NCI-H2196 (cell line): ENCODE results near the gene SDK2.

Experiments
- DNase-seq: peaks from one replicate; lab custom pipeline; 2025; ENCODE audit not compliant: unreplicated experiment; lab: John Stamatoyannopoulos, UW

SDK2 gene

DNA sequence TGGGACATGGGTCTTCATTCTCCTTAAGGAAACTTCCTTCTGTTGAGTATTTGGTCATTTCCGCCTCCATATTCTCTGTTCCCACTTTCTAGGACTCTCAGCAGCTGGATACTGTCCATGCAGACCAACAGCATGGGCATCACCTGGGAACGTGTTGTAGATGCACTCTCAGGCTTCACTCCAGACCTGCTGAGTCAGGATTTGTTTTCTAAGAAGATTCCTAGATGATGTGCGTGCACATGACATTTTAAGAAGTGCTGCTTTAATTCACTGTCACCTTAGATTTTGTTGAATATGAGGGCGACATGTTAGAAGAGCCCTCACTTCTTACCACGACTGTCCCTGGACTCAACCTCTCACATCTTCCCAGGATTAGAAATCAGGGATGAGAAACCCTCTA is 10.0 kb upstream of the SDK2 start:
- DNase-seq, result no peak

- no peak for DNase-seq
These were observed 9.6 kb upstream of the SDK2 start for GRCh38 chr17:73653810-73654209.

DNA sequence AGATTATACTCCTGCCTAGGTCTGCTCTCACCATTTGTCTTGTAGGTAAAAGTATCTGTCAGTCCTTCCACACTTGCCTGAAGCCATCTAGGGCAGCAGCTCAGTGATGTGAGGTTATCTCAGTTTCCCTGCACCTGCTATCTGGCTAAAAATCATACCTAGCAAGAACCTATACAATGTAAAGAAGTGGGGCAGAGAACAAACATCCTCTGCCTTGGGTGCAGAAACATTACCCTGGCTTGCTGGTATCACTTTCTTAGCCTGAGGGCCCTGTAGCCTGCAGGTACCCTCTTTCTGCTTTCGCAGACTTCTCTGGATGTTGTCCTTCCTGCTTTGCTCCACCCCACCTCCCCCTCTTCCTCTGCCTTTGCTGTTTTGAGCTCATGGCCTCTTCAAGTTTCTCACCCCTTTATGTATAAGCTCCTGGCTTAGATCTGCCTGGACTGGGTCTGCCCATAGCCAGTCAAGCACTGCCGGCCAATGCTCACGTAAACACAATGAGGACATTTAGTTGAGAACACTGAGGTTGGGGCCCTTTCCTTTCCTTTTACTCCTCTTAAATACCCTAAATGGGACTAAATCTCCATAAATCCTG is 8.7 kb upstream of the SDK2 start:
- no peak for DNase-seq

DNA sequence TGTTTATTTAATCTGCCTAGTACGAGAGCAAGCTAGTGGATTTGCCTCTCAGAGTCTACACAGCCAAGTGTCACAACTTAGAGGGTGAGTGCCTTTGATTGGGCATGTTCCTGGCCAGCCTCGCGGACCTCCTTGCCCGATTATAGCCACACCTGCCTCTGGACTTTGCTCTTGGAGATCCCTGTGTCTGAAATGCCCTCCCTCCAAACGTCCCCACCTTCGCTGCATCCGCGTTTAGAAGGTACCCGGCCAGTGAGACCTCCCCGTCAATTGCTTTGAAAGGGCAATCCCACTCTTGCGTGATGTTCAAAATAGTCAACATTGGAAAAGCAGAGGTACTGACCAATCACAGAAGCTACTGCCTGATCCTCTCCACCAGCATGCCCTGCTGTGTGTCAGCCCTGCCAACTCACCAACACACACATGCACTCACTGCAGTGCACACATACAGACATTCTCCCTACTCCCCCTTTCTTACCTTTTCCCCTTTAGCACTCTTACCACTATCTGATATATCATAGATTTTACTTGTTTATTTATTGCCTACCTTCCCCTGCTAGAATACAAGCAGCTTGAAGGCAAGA is 6.5 kb upstream of the SDK2 start:
- DNase-seq, result no peak

DNA sequence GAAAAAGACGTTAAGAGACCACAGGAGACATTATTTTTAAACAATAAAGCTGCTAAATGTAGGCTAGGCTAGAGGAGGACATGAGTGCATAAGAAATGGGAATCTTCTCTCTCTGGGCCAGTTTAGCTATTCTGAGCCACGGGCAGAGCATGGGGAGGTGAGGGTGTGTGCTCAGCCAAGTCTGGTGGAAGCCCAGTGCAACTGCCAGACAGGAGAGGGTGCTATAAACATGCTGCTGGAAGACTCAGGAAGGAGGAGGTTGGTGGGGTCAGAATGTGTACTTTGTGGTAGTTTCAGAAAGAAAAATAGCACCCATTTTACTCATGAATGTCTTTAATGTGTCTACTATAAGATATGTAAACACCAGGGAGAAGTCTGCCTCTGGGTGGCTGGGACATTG is 5.9 kb upstream of the SDK2 start:
- peak; percentile 29 for DNase-seq

DNA sequence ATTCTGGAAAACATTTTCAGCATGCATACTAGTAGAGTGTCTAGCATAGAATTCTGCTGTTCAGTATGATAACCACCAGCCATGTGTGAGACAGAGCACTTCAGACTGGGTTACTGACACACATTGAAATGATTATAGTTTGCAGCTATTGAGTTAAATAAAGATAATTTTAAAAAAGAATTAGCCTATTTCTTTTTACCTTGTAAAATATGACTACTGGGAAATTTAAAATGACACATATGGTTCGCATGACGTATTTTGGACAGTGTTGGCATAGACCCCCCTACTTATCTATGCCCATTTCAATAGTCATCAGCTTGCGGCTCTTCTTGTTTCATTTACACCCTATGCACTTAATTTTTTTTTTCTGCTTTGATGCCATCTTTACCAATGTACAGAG is 4.7 kb upstream of the SDK2 start:
- DNase-seq, result no peak

DNA sequence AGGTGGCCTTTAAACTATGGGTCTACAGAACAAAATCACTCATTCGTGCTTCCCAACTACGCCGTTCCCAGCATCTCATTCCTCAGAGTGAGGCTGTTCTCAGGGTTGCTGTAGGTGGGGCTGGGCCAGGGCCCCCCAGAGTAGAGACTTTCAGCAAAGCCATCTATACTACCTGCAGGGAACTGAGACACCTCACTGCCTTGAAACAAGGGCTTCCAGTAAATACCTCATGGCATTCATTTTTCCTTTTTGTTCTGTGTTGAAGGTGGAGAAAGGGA is 4.2 kb upstream of the SDK2 start:
- DNase-seq, result no peak

- no peak for DNase-seq
These were observed 3.7 kb upstream of the SDK2 start for GRCh38 chr17:73647772-73648542.

GRCh38 chr17:73647301-73647695 is 3.1 kb upstream of the SDK2 start:
- DNase-seq, result no peak

- DNase-seq, result no peak
These were observed 2.4 kb upstream of the SDK2 start for GRCh38 chr17:73646409-73647300.

DNA sequence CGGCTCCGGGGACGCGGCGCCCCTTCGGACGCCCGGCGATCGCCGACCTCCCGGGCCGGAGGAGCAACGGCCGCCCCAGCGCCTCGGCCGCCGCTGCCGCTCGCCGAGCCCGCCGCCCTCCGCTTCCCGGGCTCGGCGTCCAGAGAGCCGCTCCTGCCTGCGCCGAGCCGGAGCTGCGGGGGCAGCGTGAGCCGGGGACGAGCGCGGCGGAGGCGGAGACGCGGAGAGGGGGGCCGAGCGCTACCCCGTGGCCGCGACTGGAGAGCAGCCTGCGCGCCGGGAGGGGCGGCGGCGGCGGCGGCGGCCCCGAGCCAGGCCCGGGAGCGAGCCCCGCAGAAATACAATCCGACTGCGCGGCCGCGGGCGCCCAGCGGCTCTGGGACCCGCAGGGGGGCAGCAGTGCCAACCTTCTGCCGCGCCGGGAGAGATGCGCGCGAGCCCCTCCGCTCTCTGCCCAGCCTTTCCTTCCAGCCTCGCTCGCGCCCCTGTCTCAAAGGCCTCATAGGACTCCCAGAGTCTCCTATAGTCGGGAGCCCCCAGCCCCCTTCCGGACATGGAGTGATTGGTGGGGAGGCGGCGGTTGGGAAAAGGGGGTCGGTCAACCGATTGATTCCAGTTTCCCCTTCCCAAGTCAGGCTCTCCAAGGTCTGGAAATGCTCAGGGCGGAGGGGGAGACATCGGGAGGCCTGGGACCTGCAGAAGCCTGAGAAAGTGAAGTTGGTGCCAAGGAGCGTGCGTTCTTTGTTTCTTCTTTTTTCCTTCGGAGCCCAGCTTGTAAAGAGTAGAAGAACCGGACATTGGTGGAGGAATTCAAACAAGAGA is 1.0 kb upstream of the SDK2 start:
- DNase-seq, result peak; percentile 83

DNA sequence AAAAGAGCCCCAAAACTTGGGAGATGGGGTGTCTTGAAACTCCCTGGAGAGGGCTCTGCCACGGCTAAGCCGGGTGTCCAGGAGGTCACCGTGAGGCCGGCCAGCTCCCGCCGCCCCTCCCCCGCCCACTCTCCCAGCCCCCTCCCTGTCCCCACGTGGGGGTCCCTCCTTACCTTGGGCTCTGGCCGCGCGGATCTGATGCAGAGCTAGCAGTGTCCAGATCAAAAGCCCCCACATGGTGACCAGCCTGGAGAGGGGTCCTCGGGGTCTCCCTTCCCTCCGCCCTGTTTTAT is 447 bp downstream of the SDK2 start:
- DNase-seq, result no peak

- DNase-seq, result peak; percentile 42
These were observed 1.0 kb downstream of the SDK2 start for GRCh38 chr17:73643001-73643851.

GRCh38 chr17:73642659-73643000 is 1.6 kb downstream of the SDK2 start:
- DNase-seq, result no peak

GRCh38 chr17:73641826-73642600 is 2.2 kb downstream of the SDK2 start:
- no peak for DNase-seq

DNA sequence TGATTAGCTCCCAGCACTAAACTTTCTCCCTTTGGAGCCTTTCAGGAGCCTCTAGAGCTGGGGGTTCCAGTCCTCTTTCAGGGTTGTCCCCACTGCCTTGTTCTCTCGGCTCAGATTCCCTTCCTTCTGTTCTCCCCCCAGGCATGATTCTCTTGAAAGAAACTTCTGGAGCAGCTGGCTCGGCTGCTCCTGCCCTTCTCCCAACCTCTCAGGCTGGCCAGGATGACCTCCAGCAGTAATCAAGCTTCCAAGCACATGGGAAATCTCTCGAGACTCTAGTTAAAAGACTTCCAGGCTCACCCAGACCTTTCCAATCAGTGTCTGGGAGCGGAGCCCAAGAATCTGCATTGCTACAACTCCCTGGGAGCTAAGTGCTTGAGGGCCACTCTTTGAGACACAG is 3.6 kb downstream of the SDK2 start:
- no peak for DNase-seq

DNA sequence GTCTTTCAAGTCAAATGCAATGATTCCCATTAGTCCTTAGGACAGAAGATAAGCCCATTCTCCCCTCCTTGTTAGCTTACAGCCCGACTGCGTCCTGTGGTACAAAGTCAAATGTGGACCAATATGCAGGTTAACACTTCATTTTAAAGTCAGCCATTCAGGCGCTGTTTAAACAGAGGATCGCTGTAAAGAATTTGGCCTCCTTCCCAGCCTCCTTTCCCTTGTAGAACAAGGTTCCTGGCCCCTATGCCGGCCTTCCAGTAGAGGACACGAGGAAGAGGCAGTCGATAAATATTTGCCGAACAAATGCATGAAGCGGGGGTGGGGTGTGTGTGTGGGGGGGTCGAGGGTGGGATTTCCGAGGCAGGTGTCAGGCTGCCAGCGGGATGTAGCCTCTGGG is 4.3 kb downstream of the SDK2 start:
- DNase-seq, result peak; percentile 87

DNA sequence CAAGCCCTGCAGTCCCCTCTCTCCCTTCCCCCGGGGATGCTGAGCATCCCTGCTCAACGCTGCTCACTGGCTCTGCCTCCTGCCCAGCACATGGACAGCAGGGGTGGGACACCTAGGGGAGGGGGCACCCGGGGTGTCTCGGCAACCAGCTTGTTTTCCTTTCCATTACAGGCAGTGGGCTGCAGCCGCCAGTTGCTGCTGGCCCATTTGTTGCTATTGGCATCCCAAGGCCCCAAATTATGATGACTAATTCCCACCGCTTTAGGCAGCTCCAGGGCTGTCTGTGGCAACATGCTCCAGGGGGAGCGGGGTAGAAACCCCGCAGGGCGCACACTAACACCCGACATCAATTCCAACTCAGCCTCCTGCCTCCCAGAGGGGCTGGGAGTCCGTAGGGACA is 4.9 kb downstream of the SDK2 start:
- DNase-seq, result no peak

- DNase-seq, result no peak
These were observed 5.7 kb downstream of the SDK2 start for GRCh38 chr17:73638556-73638955.

DNA sequence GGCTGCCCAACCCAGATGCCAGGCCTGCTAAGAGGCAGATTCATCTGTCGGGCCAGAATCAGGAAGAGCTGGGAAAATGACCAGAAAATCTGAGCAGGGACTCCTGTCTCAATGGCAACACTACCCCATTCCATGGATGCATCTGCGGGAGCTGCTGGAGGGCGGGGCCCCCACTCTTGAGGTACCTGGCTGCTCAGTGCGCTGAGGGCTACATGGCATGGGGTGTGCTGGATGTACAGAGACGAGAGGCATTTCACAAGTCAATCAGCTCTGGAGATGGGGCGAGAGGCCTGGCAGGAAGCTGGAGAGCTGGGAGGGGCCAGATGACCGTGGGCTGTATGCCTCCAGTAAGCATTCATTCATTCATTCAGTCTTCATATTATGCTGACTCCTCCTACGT is 6.4 kb downstream of the SDK2 start:
- no peak for DNase-seq
